Activated T-cell treated with anti-CD3 and anti-CD28 coated beads for 24 hours (primary cell): Measurements from ENCODE around the gene FURIN.
"Not testable (repeated sequence)": the region's sequence is repeated elsewhere in the genome, so short reads cannot be mapped to it uniquely, and the experiment has no call there.

Source experiments
- DNase-seq: peaks from one replicate; pipeline ENCODE4 v3.0.0-alpha.2; 2020; ENCODE audit warnings: low read depth

FURIN gene

GRCh38 chr15:90902840-90903732, 34.7 kb downstream of the FURIN start, which contains the start of gene MAN2A2:
MAN2A2 (plus strand) TSS chr15:90903302; CDS start chr15:90904208, 906 bp downstream.
- DNase-seq, result peak; percentile 66

GRCh38 chr15:90903733-90904536, 35.5 kb downstream of the FURIN start:
- DNase-seq, result no peak

GRCh38 chr15:90904746-90905145, 36.4 kb downstream of the FURIN start:
- DNase-seq, result no peak

GRCh38 chr15:90905306-90906180, 37.2 kb downstream of the FURIN start:
- no peak for DNase-seq

GRCh38 chr15:90906181-90906849, 37.9 kb downstream of the FURIN start:
- no peak for DNase-seq

- no peak for DNase-seq
Measured at GRCh38 chr15:90907051-90907660, 38.8 kb downstream of the FURIN start.

- no peak for DNase-seq
Measured at GRCh38 chr15:90907838-90908507, 39.6 kb downstream of the FURIN start.

GRCh38 chr15:90909449-90909848, 41.1 kb downstream of the FURIN start:
- DNase-seq, result not testable (repeated sequence)

GRCh38 chr15:90909976-90910375, 41.6 kb downstream of the FURIN start:
- no peak for DNase-seq

GRCh38 chr15:90910441-90911301, 42.3 kb downstream of the FURIN start:
- DNase-seq, result no peak

- DNase-seq, result no peak
Measured at GRCh38 chr15:90911302-90911623, 42.9 kb downstream of the FURIN start.

GRCh38 chr15:90911906-90912769, 43.8 kb downstream of the FURIN start:
- no peak for DNase-seq

GRCh38 chr15:90912770-90913075, 44.3 kb downstream of the FURIN start:
- DNase-seq, result no peak

- DNase-seq, result no peak
Measured at GRCh38 chr15:90913398-90913944, 45.1 kb downstream of the FURIN start.

GRCh38 chr15:90914305-90915080, 46.1 kb downstream of the FURIN start:
- DNase-seq, result no peak

GRCh38 chr15:90915216-90915807, 46.9 kb downstream of the FURIN start:
- DNase-seq, result no peak

- DNase-seq, result no peak
Measured at GRCh38 chr15:90915808-90916440, 47.5 kb downstream of the FURIN start.
